Lower lobe of right lung (tissue), 2 donors: ENCODE measurements around the gene OIP5. TPM values are rescaled to one million over a fixed set of nuclear protein-coding genes. Genes with fewer than 3 reads are reported as not detected.
"Not testable (repeated sequence)": the region's sequence is repeated elsewhere in the genome, so short reads cannot be mapped to it uniquely, and the experiment has no call there.

Experiments used
- ATAC-seq, 2 donors: fragments of 200-7000 bp; cut with Tn5 transposase; one replicate each; pipeline ENCODE4 v1.9.1; 2020 to 2022; ENCODE audit warnings: mild to moderate bottlenecking in 2 of 2, moderate library complexity in 2 of 2
- DNase-seq: peaks from one replicate; pipeline ENCODE4 v3.0.0-alpha.2; 2020
- H3K27ac ChIP-seq: fragments of 200-600 bp; one replicate; pipeline ENCODE4 v1.8.0; 2022
- H3K27me3 ChIP-seq: fragments of 200-600 bp; one replicate; pipeline ENCODE4 v1.8.0; 2022; ENCODE audit warnings: low read depth
- H3K36me3 ChIP-seq: fragments of 200-600 bp; one replicate; pipeline ENCODE4 v1.8.0; 2022; ENCODE audit warnings: mild to moderate bottlenecking
- H3K4me1 ChIP-seq: fragments of 200-600 bp; one replicate; pipeline ENCODE4 v1.8.0; 2022
- H3K4me3 ChIP-seq: fragments of 200-600 bp; one replicate; pipeline ENCODE4 v1.8.0; 2022; ENCODE audit warnings: mild to moderate bottlenecking
- H3K9me3 ChIP-seq: fragments of 200-600 bp; one replicate; pipeline ENCODE4 v1.8.0; 2022
- intact Hi-C: fragments of 100-400 bp; cut with DNase I; formaldehyde crosslinking; loops from one replicate; pipeline ENCODE4 v1.11.0; 2022
- total RNA-seq: library from RNA; stranded (reverse); fragmentation: NEBNext Ultra II Directional; extraction: Animal tissue kit (Norgen Biotek cat#: 25700); gene quantifications from one replicate; pipeline ENCODE4 v1.2.1, GENCODE V29; 2021
- TF ChIP-seq, protein P1 (sequence below): fragments of 200-600 bp; IDR thresholded peaks from one replicate; pipeline ENCODE4 v1.8.0; 2022; ENCODE audit warnings: antibody characterized with exemption, mild to moderate bottlenecking
- donor health status: DM: no; HTN: yes; CAD: no; lungs with severe emphysema.

OIP5 gene
- total RNA-seq, 1 donor from 2014 or later, result 0.62 TPM

DNA sequence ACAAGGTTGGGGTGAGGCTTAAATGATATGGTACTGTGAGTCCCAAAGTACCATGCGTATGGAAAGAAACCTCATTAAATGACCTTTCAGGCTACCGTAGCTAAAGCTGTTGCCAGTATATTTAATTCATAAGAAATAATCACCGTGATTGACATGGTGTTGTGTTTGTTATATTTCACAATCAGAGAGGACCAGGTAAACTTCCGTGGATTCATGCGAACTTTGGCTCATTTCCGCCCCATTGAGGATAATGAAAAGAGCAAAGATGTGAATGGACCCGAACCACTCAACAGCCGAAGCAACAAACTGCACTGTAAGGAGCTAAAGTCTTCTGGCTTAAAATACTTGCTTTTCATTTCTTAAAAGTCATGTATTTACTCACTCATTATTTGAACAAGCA, 69.8 kb downstream of the OIP5 start:
- Histone ChIP-seq H3K27ac (no peak overlapping the region), H3K36me3 (peaks cover 55% of the 10 kb centered on the region), H3K27me3 (no peaks in the 10 kb centered on the region), H3K9me3 (no peaks in the 10 kb centered on the region), H3K4me1 (peaks cover 38% of the 10 kb centered on the region), H3K4me3 (no peak overlapping the region)
- ATAC-seq (peak in 1 of 2 donors; percentile 24), DNase-seq (no peak)
- intact Hi-C loops, result no loop called here
- TF ChIP-seq, protein P1, sequence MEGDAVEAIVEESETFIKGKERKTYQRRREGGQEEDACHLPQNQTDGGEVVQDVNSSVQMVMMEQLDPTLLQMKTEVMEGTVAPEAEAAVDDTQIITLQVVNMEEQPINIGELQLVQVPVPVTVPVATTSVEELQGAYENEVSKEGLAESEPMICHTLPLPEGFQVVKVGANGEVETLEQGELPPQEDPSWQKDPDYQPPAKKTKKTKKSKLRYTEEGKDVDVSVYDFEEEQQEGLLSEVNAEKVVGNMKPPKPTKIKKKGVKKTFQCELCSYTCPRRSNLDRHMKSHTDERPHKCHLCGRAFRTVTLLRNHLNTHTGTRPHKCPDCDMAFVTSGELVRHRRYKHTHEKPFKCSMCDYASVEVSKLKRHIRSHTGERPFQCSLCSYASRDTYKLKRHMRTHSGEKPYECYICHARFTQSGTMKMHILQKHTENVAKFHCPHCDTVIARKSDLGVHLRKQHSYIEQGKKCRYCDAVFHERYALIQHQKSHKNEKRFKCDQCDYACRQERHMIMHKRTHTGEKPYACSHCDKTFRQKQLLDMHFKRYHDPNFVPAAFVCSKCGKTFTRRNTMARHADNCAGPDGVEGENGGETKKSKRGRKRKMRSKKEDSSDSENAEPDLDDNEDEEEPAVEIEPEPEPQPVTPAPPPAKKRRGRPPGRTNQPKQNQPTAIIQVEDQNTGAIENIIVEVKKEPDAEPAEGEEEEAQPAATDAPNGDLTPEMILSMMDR, result no peak

- Histone ChIP-seq H3K4me1 (peaks cover 45% of the 10 kb centered on the region), H3K36me3 (peaks cover 51% of the 10 kb centered on the region)
- ATAC-seq, H3K4me3 ChIP-seq, DNase-seq, H3K27me3 ChIP-seq, H3K9me3 ChIP-seq, H3K27ac ChIP-seq, intact Hi-C loops: not testable (repeated sequence)
These were observed 71.5 kb downstream of the OIP5 start for GRCh38 chr15:41260924-41261323.

DNA sequence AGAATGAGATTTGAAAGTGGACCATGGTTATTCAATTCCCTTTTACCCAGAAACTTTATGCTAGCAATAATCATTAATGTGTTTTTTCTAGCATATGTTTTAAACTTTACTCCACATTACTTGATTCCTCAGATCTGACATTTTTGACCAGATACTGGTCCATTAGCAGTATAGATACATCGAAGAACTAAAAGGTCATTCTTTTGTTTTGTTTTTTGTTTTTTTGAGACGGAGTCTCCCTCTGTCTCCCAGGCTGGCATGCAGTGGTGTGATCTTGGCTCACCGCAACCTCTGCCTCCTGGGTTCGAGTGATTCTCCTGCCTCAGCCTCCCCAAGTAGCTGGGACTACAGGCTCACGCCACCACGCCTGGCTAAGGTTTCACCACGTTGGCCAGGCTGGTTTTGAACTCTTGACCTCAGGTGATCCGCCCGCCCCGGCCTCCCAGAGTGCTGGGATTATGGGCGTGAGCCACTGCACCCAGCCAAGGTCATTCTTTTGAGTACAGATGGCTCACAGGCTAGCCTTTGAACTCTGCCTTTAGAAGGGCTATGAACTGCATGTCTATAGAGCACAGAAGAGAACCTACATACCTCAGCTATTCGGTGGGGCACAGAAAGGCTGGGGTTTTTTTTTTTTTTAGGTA, 72.7 kb downstream of the OIP5 start:
- intact Hi-C loops, result no loop called here
- no peak for DNase-seq
- ATAC-seq, result no peak
- Histone ChIP-seq H3K27ac (peak overlapping the region; percentile 59), H3K27me3 (no peaks in the 10 kb centered on the region), H3K9me3 (no peaks in the 10 kb centered on the region), H3K36me3 (peaks cover 43% of the 10 kb centered on the region), H3K4me3 (no peak overlapping the region), H3K4me1 (peaks cover 45% of the 10 kb centered on the region)
- TF ChIP-seq, protein P1, result no peak

Other genes starting within 250 kb of the OIP5 start
- gene INO80, start 216.3 kb downstream of the OIP5 start, total RNA-seq, result 25.0 TPM
- gene EXD1, start 101.8 kb downstream of the OIP5 start, total RNA-seq, result not detected
- gene CHP1, start 101.3 kb downstream of the OIP5 start, total RNA-seq, result 159 TPM
- 7.0 TPM for gene NUSAP1, start 290 bp upstream of the OIP5 start, total RNA-seq
- 16.3 TPM for gene NDUFAF1, start 69.9 kb upstream of the OIP5 start, total RNA-seq
- 27.1 TPM for gene RTF1, start 84.5 kb upstream of the OIP5 start, total RNA-seq
- gene ITPKA, start 161.3 kb upstream of the OIP5 start, total RNA-seq, result 0.32 TPM
- gene LTK, start 181.2 kb upstream of the OIP5 start, total RNA-seq, result 25.9 TPM
- 28.5 TPM for gene RPAP1, start 211.7 kb upstream of the OIP5 start, total RNA-seq
- gene TYRO3, start 226.6 kb upstream of the OIP5 start, total RNA-seq, result 17.3 TPM